GM10266 (cell line): ENCODE measurements around the gene NCAM2.

Experiments
- DNase-seq: peaks from one replicate; pipeline ENCODE4 v3.0.0; 2012; ENCODE audit errors: extremely low spot score
- TF ChIP-seq, protein P1 (sequence below): IDR thresholded peaks from 2 replicates; pipeline ENCODE4 v1.5.1; 2012; ENCODE audit warnings: mild to moderate bottlenecking, low read depth; ENCODE audit not compliant: control insufficient read depth, insufficient read depth; ENCODE audit errors: missing control alignments

Gene NCAM2

DNA sequence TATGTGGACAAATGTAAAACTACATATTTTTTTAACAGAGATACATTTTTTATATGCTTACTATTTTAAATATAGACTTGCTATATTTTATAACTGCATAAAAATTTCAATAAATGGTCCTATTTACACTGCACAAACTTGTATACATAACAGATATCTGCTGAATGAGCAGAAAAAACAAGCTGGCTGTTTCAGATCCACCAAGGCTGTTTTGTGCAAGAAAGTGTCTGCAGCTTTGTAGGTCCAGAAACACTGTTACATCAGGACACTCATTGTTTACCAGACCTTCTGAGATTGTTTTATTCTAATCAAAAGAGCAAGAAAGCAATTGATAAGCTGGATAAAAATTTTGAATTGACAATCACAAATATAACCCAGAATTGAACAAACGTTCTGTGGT, 99.3 kb downstream of the NCAM2 start:
- TF ChIP-seq, protein P1, sequence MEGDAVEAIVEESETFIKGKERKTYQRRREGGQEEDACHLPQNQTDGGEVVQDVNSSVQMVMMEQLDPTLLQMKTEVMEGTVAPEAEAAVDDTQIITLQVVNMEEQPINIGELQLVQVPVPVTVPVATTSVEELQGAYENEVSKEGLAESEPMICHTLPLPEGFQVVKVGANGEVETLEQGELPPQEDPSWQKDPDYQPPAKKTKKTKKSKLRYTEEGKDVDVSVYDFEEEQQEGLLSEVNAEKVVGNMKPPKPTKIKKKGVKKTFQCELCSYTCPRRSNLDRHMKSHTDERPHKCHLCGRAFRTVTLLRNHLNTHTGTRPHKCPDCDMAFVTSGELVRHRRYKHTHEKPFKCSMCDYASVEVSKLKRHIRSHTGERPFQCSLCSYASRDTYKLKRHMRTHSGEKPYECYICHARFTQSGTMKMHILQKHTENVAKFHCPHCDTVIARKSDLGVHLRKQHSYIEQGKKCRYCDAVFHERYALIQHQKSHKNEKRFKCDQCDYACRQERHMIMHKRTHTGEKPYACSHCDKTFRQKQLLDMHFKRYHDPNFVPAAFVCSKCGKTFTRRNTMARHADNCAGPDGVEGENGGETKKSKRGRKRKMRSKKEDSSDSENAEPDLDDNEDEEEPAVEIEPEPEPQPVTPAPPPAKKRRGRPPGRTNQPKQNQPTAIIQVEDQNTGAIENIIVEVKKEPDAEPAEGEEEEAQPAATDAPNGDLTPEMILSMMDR: no peak
- no peak for DNase-seq

DNA sequence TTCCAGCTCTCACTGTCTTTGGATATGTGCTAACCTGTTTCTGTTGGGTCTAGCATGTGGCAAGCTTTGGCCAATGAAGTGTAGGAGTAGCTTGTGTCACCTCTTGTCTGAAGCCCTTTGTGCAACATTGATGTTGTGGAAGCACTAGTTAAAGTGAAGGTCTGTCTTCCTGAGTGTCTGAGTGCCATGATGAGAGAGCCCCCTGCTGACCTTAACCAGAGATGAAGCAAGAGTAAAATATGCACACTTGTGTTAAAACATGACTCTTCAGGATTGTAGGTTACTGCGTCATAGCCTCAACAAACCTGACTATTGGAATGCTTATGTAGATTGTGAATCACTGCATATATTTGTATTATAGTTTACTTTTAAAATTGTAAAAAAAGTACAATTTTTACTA, 103.7 kb downstream of the NCAM2 start:
- DNase-seq: no peak
- TF ChIP-seq, protein P1: no peak

DNA sequence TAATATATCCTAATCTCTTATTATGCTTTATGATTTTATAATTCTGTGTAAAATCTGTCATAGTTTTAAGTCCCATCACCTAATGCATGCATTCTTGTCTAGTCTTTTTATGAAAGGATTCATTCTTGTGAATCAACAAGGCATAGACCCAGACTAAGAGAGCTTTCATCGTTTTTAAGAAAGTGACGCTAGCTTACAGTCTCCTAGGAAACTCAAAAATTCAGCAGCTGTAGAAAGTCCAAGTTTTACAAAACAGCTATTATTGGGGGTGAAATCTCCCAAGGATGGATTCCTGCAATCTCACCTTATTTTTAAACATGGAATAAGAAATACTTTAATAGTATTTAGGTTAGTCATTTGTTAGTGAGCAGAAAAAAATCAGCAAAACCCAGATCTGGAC, 104.7 kb downstream of the NCAM2 start:
- no peak for DNase-seq
- TF ChIP-seq, protein P1: no peak

DNA sequence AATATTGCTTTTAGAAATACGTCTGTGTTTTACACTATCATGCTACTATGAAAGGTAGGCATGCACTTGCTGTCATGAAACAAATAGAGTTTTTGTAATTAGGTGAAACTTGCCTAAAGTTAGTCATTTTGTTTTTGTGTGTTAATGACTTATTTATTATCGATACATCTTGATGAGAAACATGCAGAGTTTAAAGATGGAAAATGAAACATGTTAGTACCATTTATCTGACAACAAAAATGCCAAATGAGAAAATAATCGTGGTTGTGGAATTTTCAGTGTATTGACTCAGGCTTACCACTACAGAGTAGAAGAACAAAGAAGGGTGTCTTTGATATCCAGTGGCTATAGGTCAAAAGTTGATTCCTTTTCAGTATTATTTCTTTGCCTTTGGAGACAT, 105.5 kb downstream of the NCAM2 start:
- TF ChIP-seq, protein P1: no peak
- DNase-seq: no peak

DNA sequence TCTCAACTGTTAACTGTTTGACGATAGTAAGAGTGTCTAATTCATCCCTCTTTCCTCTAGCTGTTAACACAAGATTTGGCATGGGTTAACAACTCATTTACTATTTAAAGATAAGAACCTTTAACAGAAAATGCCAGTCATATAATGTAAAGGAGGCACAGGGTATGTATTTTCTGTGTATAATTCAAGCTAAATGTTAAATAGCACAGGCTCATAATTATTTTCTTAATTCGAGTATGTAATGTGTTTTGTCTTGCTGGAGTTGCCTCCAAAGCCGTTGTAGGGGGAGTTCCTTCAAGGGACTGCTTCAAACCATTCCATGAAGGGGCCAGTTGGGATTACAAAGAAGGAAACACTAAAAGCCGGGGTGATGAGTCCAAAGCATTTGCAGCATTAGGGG, 111.5 kb downstream of the NCAM2 start:
- TF ChIP-seq, protein P1: no peak
- no peak for DNase-seq

DNA sequence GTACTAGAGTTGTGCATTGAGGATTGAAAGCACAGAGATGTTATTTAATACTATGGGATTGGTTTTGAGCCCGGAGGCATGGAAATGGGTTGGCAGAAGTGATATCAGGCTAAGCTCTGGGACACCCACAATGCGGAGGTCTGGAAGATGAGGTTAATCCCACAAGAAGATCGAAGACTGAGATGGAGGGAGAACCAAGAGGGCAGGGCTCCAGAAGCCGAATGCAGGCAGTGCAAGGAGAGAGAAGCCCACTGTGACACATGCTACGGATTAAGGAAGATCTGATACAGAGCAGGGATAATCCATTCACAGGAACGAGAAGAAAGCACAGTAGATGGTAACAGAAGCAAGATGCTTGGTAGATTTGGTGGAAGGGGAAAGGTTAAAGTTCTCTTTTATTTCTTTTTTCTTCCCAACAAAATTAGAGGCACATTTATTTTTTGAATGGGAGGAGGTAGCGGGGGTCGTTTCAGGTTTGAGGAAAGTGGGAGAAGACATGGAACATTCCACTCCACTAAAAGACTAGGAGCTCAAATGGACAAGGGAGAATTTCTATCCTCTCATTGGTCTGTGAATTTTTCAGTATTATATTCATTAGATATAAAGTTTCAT, 113.2 kb downstream of the NCAM2 start:
- no peak for DNase-seq
- TF ChIP-seq, protein P1: no peak

DNA sequence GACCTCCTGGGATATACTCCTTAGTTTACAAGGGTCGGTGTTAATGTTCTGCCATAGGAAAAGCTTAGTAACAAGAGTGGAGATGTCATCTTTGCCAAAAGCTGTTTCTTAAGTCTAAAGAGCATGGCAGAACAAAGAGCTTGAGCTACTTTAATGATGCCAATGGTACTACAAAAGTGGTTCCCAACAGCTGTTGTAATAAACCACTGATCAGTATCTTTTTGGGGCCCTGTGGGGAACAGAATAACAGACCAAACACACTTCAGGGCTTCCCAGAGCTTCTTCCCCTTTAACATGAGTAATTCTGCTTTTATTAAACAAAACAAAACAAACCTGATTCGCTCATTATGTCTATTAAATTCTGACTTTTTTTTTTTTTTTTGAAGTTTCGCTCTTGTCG, 116.3 kb downstream of the NCAM2 start:
- no peak for DNase-seq
- TF ChIP-seq, protein P1: no peak
